ENCODE results near the gene RAB6B.
A peak's percentile ranks its signal among the peaks of the same experiment; 100 is the strongest.

Gene RAB6B

GRCh38 chr3:133914839-133915600 lies 19.3 kb upstream of the RAB6B start:
- H3K27ac ChIP-seq (ENCODE audit: low read length): no peak overlapping the region
- no peak overlapping the region for H3K9ac ChIP-seq (ENCODE audit: low read length in 2 of 2)
- H3K9me3 ChIP-seq (ENCODE audit: control insufficient read depth in 2 of 2, low read length in 2 of 2): no peaks in the 10 kb centered on the region
- no peak overlapping the region for H3K4me3 ChIP-seq (ENCODE audit: low read length in 2 of 2)
- no peaks in the 10 kb centered on the region for H3K4me1 ChIP-seq (ENCODE audit: control insufficient read depth, insufficient read depth, low read length)
- H3K27me3 ChIP-seq (ENCODE audit: control insufficient read depth in 1 of 2, insufficient read depth in 2 of 2, low read length in 2 of 2): peaks cover 0 to 8% of the 10 kb centered on the region in 2 donors
- no peaks in the 10 kb centered on the region for H3K36me3 ChIP-seq (ENCODE audit: control insufficient read depth in 2 of 2, insufficient read depth in 2 of 2, low read length in 2 of 2)

- H3K4me3 ChIP-seq (ENCODE audit: low read length in 2 of 2): no peak overlapping the region
- no peaks in the 10 kb centered on the region for H3K36me3 ChIP-seq (ENCODE audit: control insufficient read depth in 2 of 2, insufficient read depth in 2 of 2, low read length in 2 of 2)
- no peaks in the 10 kb centered on the region for H3K4me1 ChIP-seq (ENCODE audit: control insufficient read depth, insufficient read depth, low read length)
- H3K9ac ChIP-seq (ENCODE audit: low read length in 2 of 2): no peak overlapping the region
- H3K27ac ChIP-seq (ENCODE audit: low read length): no peak overlapping the region
- peaks cover 0 to 5% of the 10 kb centered on the region in 2 donors for H3K27me3 ChIP-seq (ENCODE audit: control insufficient read depth in 1 of 2, insufficient read depth in 2 of 2, low read length in 2 of 2)
- no peaks in the 10 kb centered on the region for H3K9me3 ChIP-seq (ENCODE audit: control insufficient read depth in 2 of 2, low read length in 2 of 2)
Observed at GRCh38 chr3:133910422-133910821, 14.7 kb upstream of the RAB6B start.

GRCh38 chr3:133905376-133905775 lies 9.7 kb upstream of the RAB6B start:
- H3K9me3 ChIP-seq (ENCODE audit: control insufficient read depth in 2 of 2, low read length in 2 of 2): no peaks in the 10 kb centered on the region
- no peak overlapping the region for H3K4me3 ChIP-seq (ENCODE audit: low read length in 2 of 2)
- no peaks in the 10 kb centered on the region for H3K27me3 ChIP-seq (ENCODE audit: control insufficient read depth in 1 of 2, insufficient read depth in 2 of 2, low read length in 2 of 2)

DNA sequence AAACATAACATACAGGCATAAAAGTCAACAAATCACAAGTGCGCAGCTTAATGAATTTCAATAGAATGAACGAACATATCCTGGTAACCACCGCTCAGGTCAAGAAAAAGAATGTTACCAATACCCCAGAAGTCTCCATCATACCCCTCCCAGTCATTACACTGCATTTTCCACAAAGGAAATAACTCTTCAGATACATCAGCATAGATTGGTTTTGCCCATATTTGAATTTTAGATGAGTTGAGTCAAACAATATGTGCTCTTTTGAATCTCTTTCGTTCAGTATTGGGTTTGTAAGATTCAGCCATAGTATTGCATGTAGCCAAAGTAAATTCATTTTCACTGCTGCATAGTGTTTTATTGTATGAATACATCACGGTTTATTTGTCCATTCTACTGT lies 6.2 kb upstream of the RAB6B start:
- H3K4me1 ChIP-seq (ENCODE audit: control insufficient read depth, insufficient read depth, low read length): no peaks in the 10 kb centered on the region
- no peak overlapping the region for H3K4me3 ChIP-seq (ENCODE audit: low read length in 2 of 2)
- no peak overlapping the region for H3K9ac ChIP-seq (ENCODE audit: low read length in 2 of 2)
- no peaks in the 10 kb centered on the region for H3K27me3 ChIP-seq (ENCODE audit: control insufficient read depth in 1 of 2, insufficient read depth in 2 of 2, low read length in 2 of 2)
- H3K36me3 ChIP-seq (ENCODE audit: control insufficient read depth in 2 of 2, insufficient read depth in 2 of 2, low read length in 2 of 2): no peaks in the 10 kb centered on the region
- no peaks in the 10 kb centered on the region for H3K9me3 ChIP-seq (ENCODE audit: control insufficient read depth in 2 of 2, low read length in 2 of 2)
- no peak overlapping the region for H3K27ac ChIP-seq (ENCODE audit: low read length)

More at GRCh38 chr3:133905376-133905775, 9.7 kb upstream of the RAB6B start:
- H3K9ac ChIP-seq (ENCODE audit: low read length in 2 of 2): no peak overlapping the region
- no peak overlapping the region for H3K27ac ChIP-seq (ENCODE audit: low read length)
- no peaks in the 10 kb centered on the region for H3K4me1 ChIP-seq (ENCODE audit: control insufficient read depth, insufficient read depth, low read length)
- H3K36me3 ChIP-seq (ENCODE audit: control insufficient read depth in 2 of 2, insufficient read depth in 2 of 2, low read length in 2 of 2): no peaks in the 10 kb centered on the region

- no peak overlapping the region for H3K9ac ChIP-seq (ENCODE audit: low read length in 2 of 2)
- H3K4me1 ChIP-seq (ENCODE audit: control insufficient read depth, insufficient read depth, low read length): peaks cover 3% of the 10 kb centered on the region
- H3K27me3 ChIP-seq (ENCODE audit: control insufficient read depth in 1 of 2, insufficient read depth in 2 of 2, low read length in 2 of 2): no peaks in the 10 kb centered on the region
- no peaks in the 10 kb centered on the region for H3K36me3 ChIP-seq (ENCODE audit: control insufficient read depth in 2 of 2, insufficient read depth in 2 of 2, low read length in 2 of 2)
- H3K4me3 ChIP-seq (ENCODE audit: low read length in 2 of 2): no peak overlapping the region
- H3K27ac ChIP-seq (ENCODE audit: low read length): no peak overlapping the region
- H3K9me3 ChIP-seq (ENCODE audit: control insufficient read depth in 2 of 2, low read length in 2 of 2): no peaks in the 10 kb centered on the region
Observed at GRCh38 chr3:133901083-133901482, 5.4 kb upstream of the RAB6B start.

DNA sequence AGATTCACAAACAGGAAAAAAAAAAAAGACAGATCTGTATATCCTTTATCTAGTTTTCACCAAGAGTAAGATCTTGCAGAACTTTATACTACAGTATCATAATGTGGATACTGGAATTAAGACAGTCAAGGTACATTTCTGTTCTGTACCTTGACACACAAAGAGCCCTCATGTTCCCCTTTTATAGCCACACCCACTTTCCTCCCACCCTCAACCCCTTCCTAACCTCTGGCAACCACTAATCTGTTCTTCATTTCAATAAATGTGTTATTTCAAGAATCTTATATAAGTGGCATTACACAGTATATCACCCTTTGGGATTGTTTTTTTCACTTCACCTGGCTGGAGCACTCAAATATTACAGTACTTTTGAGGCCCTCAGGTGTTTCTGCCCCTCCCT lies 3.6 kb upstream of the RAB6B start:
- H3K27ac ChIP-seq (ENCODE audit: low read length): no peak overlapping the region
- H3K36me3 ChIP-seq (ENCODE audit: control insufficient read depth in 2 of 2, insufficient read depth in 2 of 2, low read length in 2 of 2): no peaks in the 10 kb centered on the region
- H3K9ac ChIP-seq (ENCODE audit: low read length in 2 of 2): no peak overlapping the region
- H3K9me3 ChIP-seq (ENCODE audit: control insufficient read depth in 2 of 2, low read length in 2 of 2): no peaks in the 10 kb centered on the region
- peaks cover 10% of the 10 kb centered on the region for H3K4me1 ChIP-seq (ENCODE audit: control insufficient read depth, insufficient read depth, low read length)
- H3K4me3 ChIP-seq (ENCODE audit: low read length in 2 of 2): no peak overlapping the region
- no peaks in the 10 kb centered on the region for H3K27me3 ChIP-seq (ENCODE audit: control insufficient read depth in 1 of 2, insufficient read depth in 2 of 2, low read length in 2 of 2)

DNA sequence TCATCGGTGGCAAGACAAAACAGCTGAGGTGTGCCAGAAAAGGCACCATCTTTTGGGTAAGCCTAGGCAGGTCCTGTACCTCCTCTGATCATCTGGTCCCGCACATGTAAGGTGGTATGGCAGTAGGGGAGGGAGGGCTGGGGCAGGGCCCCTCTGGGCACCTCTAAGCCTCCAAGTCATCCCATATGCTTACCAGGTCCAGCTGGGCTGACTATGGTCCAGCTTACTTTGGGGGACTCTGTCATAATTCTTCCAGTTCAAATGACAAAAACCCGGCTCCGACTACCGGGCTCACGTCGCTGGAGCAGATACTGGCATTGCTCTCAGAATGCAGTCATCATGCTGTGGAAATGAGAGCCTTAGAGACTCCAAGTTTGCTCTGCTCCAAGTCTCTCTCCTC lies 1.9 kb upstream of the RAB6B start:
- Histone ChIP-seq H3K27ac (ENCODE audit: low read length) (no peak overlapping the region), H3K9me3 (ENCODE audit: control insufficient read depth in 2 of 2, low read length in 2 of 2) (no peaks in the 10 kb centered on the region), H3K4me1 (ENCODE audit: control insufficient read depth, insufficient read depth, low read length) (peaks cover 13% of the 10 kb centered on the region), H3K36me3 (ENCODE audit: control insufficient read depth in 2 of 2, insufficient read depth in 2 of 2, low read length in 2 of 2) (no peaks in the 10 kb centered on the region), H3K4me3 (ENCODE audit: low read length in 2 of 2) (no peak overlapping the region), H3K9ac (ENCODE audit: low read length in 2 of 2) (no peak overlapping the region), H3K27me3 (ENCODE audit: control insufficient read depth in 1 of 2, insufficient read depth in 2 of 2, low read length in 2 of 2) (no peaks in the 10 kb centered on the region)

DNA sequence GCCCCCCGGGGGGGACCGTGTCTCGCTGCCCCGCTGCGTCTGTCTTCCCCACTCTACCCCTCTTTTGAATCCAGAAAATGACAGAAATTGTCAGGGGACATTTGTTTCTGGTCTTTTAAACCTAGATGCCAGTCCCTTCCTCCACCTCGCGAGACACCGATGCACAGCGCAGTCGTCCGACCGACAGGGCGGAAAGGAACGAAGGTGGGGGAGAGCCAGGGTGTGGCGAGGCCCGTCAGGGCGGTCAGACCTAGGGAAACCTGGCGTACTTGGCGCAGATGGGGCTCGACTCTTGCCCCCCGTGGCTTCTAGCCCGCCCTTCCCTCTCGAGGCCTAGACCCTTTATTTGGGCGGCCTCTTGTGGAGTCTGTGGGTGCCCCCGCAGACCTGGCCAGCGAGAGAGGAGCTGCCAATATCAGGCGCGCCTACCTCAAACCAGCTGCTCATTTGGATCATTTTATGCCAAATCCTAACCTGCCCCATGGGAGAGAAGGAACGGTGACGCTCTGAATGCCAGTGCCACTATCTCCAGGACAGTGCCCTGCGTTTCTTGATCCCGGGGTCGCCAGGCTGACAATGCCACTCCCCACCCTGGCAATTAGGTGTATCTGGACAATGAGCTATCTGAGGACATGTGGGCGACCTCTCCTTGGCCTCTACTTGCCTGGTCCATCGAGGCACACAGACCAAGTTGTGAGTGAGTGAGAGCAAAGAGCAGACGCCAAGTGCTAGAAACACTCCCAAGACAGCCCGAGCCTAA lies 500 bp upstream of the RAB6B start:
- Histone ChIP-seq H3K9ac (ENCODE audit: low read length in 2 of 2) (peak overlapping the region; percentile 81 to 85), H3K27ac (ENCODE audit: low read length) (no peak overlapping the region), H3K9me3 (ENCODE audit: control insufficient read depth in 2 of 2, low read length in 2 of 2) (no peaks in the 10 kb centered on the region), H3K4me3 (ENCODE audit: low read length in 2 of 2) (peak overlapping the region; percentile 63 to 78), H3K36me3 (ENCODE audit: control insufficient read depth in 2 of 2, insufficient read depth in 2 of 2, low read length in 2 of 2) (no peaks in the 10 kb centered on the region), H3K27me3 (ENCODE audit: control insufficient read depth in 1 of 2, insufficient read depth in 2 of 2, low read length in 2 of 2) (no peaks in the 10 kb centered on the region), H3K4me1 (ENCODE audit: control insufficient read depth, insufficient read depth, low read length) (peaks cover 13% of the 10 kb centered on the region)

DNA sequence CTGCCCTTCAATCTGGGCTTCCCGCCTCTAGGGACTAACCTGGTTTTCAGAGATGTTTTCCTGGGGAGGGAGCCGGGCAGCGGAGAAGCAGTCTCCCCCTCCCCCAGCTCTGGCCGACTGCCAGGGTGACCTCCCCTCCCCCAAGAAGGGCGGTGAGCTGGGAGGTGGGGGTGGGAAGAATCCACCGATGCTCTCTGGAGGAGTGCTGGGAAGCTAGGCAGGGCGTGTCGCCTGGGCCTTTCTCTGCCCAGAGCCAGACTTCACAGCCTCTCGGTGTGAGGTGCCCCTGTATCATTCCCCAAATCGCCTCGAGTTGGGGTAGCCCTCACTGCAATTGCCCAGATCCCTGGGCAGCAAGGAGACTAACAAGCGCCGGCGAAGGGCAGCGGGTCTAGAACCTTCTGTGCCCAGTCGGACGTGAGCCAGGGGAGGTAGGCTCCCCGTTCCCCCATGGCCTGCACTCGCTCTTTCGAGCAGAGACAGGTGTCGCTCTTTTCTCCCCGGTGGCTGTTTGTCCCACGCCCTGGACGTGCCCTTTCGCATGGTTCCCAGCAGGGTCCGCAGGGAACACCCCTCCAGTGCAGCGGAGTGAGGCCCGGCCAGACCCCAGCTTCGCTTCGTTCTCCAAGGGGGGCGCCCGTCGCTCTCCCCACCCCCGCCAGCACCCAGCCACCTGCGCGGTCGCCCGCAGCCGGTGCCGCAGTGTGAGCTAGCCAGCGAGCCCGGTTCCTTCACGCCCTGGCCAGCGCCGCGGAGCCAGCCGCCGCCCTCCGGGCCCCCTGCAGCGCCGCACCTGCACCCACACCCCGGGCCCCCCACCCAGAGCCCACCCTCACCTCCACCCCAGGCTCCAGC lies 1.1 kb downstream of the RAB6B start:
- Histone ChIP-seq H3K9ac (ENCODE audit: low read length in 2 of 2) (peak overlapping the region; percentile 21 to 53), H3K4me1 (ENCODE audit: control insufficient read depth, insufficient read depth, low read length) (peaks cover 13% of the 10 kb centered on the region), H3K4me3 (ENCODE audit: low read length in 2 of 2) (peak overlapping the region; percentile 70 to 78), H3K36me3 (ENCODE audit: control insufficient read depth in 2 of 2, insufficient read depth in 2 of 2, low read length in 2 of 2) (no peaks in the 10 kb centered on the region), H3K9me3 (ENCODE audit: control insufficient read depth in 2 of 2, low read length in 2 of 2) (no peaks in the 10 kb centered on the region), H3K27ac (ENCODE audit: low read length) (no peak overlapping the region), H3K27me3 (ENCODE audit: control insufficient read depth in 1 of 2, insufficient read depth in 2 of 2, low read length in 2 of 2) (no peaks in the 10 kb centered on the region)

- Histone ChIP-seq H3K27ac (ENCODE audit: low read length) (no peak overlapping the region), H3K4me3 (ENCODE audit: low read length in 2 of 2) (peak overlapping the region in 1 of 2 donors; percentile 78), H3K9me3 (ENCODE audit: control insufficient read depth in 2 of 2, low read length in 2 of 2) (no peaks in the 10 kb centered on the region), H3K27me3 (ENCODE audit: control insufficient read depth in 1 of 2, insufficient read depth in 2 of 2, low read length in 2 of 2) (no peaks in the 10 kb centered on the region), H3K9ac (ENCODE audit: low read length in 2 of 2) (no peak overlapping the region), H3K36me3 (ENCODE audit: control insufficient read depth in 2 of 2, insufficient read depth in 2 of 2, low read length in 2 of 2) (no peaks in the 10 kb centered on the region), H3K4me1 (ENCODE audit: control insufficient read depth, insufficient read depth, low read length) (peaks cover 13% of the 10 kb centered on the region)
Observed at GRCh38 chr3:133893683-133894352, 1.9 kb downstream of the RAB6B start.

Data from stomach smooth muscle (tissue), 2 donors.